Naive thymus-derived CD8-positive, alpha-beta T cell (primary cell): ENCODE data around the gene CPED1. TPM values are rescaled to one million over a fixed set of nuclear protein-coding genes. Genes with fewer than 3 reads are reported as not detected.
"Not testable (repeated sequence)": the region's sequence is repeated elsewhere in the genome, so short reads cannot be mapped to it uniquely, and the experiment has no call there.

Experiments
- ATAC-seq, 2 donors: fragments of 150-1000 bp; cut with Tn5 transposase in 1 of 2; sonication (Bioruptor Pico), chemical (Tn5 transposase) in 1 of 2; 1 replicate in 1 of 2; 2 replicates in 1 of 2; pipeline ENCODE4 v1.10.0; 2021; ENCODE audit warnings: mild to moderate bottlenecking in 2 of 2, moderate library complexity in 2 of 2
- POLR2A ChIA-PET: fragments of 350-600 bp; sonication (Branson Sonifier 250); formaldehyde crosslinking; loops from one replicate; lab custom pipeline; 2021; ENCODE audit warnings: antibody characterized with exemption; lab: Charles Lee
- DNase-seq, 10 donors: peaks; one replicate each; pipeline versions ENCODE4 v3.0.0 to v3.0.0-alpha.2; 2020 to 2022
- H3K27ac Mint-ChIP-seq, 10 donors: one replicate each; pipeline ENCODE4 v1.8.0; 2020 to 2022; ENCODE audit warnings: mild to moderate bottlenecking in 10 of 10, mixed read lengths in 10 of 10, moderate library complexity in 4 of 10, inconsistent platforms in 1 of 10
- H3K27me3 Mint-ChIP-seq, 5 donors: one replicate each; pipeline ENCODE4 v1.8.0; 2021 to 2022; ENCODE audit warnings: mixed read lengths in 5 of 5
- H3K36me3 Mint-ChIP-seq, 3 donors: one replicate each; pipeline ENCODE4 v1.8.0; 2020 to 2022; ENCODE audit warnings: mixed read lengths in 3 of 3, mild to moderate bottlenecking in 2 of 3, inconsistent platforms in 1 of 3
- H3K4me1 Mint-ChIP-seq, 4 donors: one replicate each; pipeline ENCODE4 v1.8.0; 2021 to 2022; ENCODE audit warnings: mixed read lengths in 4 of 4
- H3K4me3 Mint-ChIP-seq, 10 donors: one replicate each; pipeline ENCODE4 v1.8.0; 2020 to 2022; ENCODE audit warnings: mild to moderate bottlenecking in 10 of 10, mixed read lengths in 10 of 10, moderate library complexity in 6 of 10, inconsistent platforms in 1 of 10
- H3K9me3 Mint-ChIP-seq, 9 donors: one replicate each; pipeline ENCODE4 v1.8.0; 2020 to 2022; ENCODE audit warnings: mixed read lengths in 9 of 9, mild to moderate bottlenecking in 3 of 9, inconsistent platforms in 1 of 9, moderate library complexity in 1 of 9
- polyA plus RNA-seq, 3 donors: library from polyadenylated mRNA; unstranded; fragments of 300-500 nt; fragmentation: Illumina TruSeq; gene quantifications; one replicate each; pipeline ENCODE4 v1.2.3, GENCODE V29; 2021
- total RNA-seq, 8 experiments: library from RNA in 2 of 8; stranded (reverse) in 2 of 8; gene quantifications; one replicate each; pipeline ENCODE4 v1.2.3 and lab custom pipeline; 2021 to 2026

The CPED1 gene
- total and polyA plus RNA-seq, 5 experiments from 2014 or later: not detected

- H3K4me1 Mint-ChIP-seq, H3K4me3 Mint-ChIP-seq, POLR2A ChIA-PET, H3K27ac Mint-ChIP-seq, H3K9me3 Mint-ChIP-seq, H3K27me3 Mint-ChIP-seq, H3K36me3 Mint-ChIP-seq, ATAC-seq, DNase-seq: not testable (repeated sequence)
Observed at GRCh38 chr7:121059979-121060509, 71.5 kb downstream of the CPED1 start.

- ATAC-seq: no peak
- Mint-ChIP-seq H3K9me3 (no peaks in the 10 kb centered on the region), H3K36me3 (no peaks in the 10 kb centered on the region), H3K4me3 (no peak overlapping the region), H3K27me3 (peaks cover 3 to 9% (median 8%) of the 10 kb centered on the region in 5 donors), H3K4me1 (no peaks in the 10 kb centered on the region), H3K27ac (no peak overlapping the region)
- DNase-seq: no peak
- POLR2A ChIA-PET: no interaction called here
Observed at GRCh38 chr7:121061677-121062582, 73.4 kb downstream of the CPED1 start.

GRCh38 chr7:121062671-121063279, 74.3 kb downstream of the CPED1 start:
- Mint-ChIP-seq H3K9me3 (no peaks in the 10 kb centered on the region), H3K4me3 (no peak overlapping the region), H3K4me1 (no peaks in the 10 kb centered on the region), H3K27ac (no peak overlapping the region), H3K27me3 (peaks cover 3 to 8% (median 7%) of the 10 kb centered on the region in 5 donors), H3K36me3 (no peaks in the 10 kb centered on the region)
- POLR2A ChIA-PET: no interaction called here
- ATAC-seq (no peak), DNase-seq (no peak)

GRCh38 chr7:121067717-121068116, 79.2 kb downstream of the CPED1 start:
- H3K9me3 Mint-ChIP-seq, H3K27ac Mint-ChIP-seq, H3K36me3 Mint-ChIP-seq, ATAC-seq, H3K4me3 Mint-ChIP-seq, POLR2A ChIA-PET, H3K4me1 Mint-ChIP-seq, DNase-seq: not testable (repeated sequence)
- peaks cover 3 to 25% (median 5%) of the 10 kb centered on the region in 5 donors for H3K27me3 Mint-ChIP-seq

GRCh38 chr7:121069346-121070100, 81.0 kb downstream of the CPED1 start:
- H3K27ac Mint-ChIP-seq: no peak overlapping the region
- DNase-seq (no peak), ATAC-seq (no peak)
- no peaks in the 10 kb centered on the region for H3K9me3 Mint-ChIP-seq
- POLR2A ChIA-PET: no interaction called here
- no peaks in the 10 kb centered on the region for H3K4me1 Mint-ChIP-seq
- H3K4me3 Mint-ChIP-seq: no peak overlapping the region
- peaks cover 0 to 23% (median 2%) of the 10 kb centered on the region in 5 donors for H3K27me3 Mint-ChIP-seq
- no peaks in the 10 kb centered on the region for H3K36me3 Mint-ChIP-seq

GRCh38 chr7:121071132-121071531, 82.6 kb downstream of the CPED1 start:
- H3K4me1 Mint-ChIP-seq: no peaks in the 10 kb centered on the region
- H3K4me3 Mint-ChIP-seq: no peak overlapping the region
- no peak for ATAC-seq
- peaks cover 0 to 28% (median 3%) of the 10 kb centered on the region in 5 donors for H3K27me3 Mint-ChIP-seq
- POLR2A ChIA-PET: no interaction called here
- H3K36me3 Mint-ChIP-seq: no peaks in the 10 kb centered on the region
- H3K27ac Mint-ChIP-seq: peak overlapping the region in 1 of 10 donors; percentile 58
- DNase-seq: no peak
- no peaks in the 10 kb centered on the region for H3K9me3 Mint-ChIP-seq

- ATAC-seq (no peak), DNase-seq (no peak)
- Mint-ChIP-seq H3K4me1 (no peaks in the 10 kb centered on the region), H3K9me3 (no peaks in the 10 kb centered on the region), H3K4me3 (no peak overlapping the region), H3K27ac (peak overlapping the region in 1 of 10 donors; percentile 1), H3K27me3 (peaks cover 0 to 28% (median 3%) of the 10 kb centered on the region in 5 donors), H3K36me3 (no peaks in the 10 kb centered on the region)
- POLR2A ChIA-PET: no interaction called here
Observed at GRCh38 chr7:121071662-121072061, 83.2 kb downstream of the CPED1 start.

- POLR2A ChIA-PET: no interaction called here
- no peak overlapping the region for H3K4me3 Mint-ChIP-seq
- no peak for ATAC-seq
Observed at GRCh38 chr7:121072826-121073225, 84.3 kb downstream of the CPED1 start.

GRCh38 chr7:121073463-121074099, 85.1 kb downstream of the CPED1 start:
- Mint-ChIP-seq H3K4me1 (no peaks in the 10 kb centered on the region), H3K27ac (no peak overlapping the region), H3K27me3 (peaks cover 2 to 28% (median 4%) of the 10 kb centered on the region in 5 donors), H3K4me3 (no peak overlapping the region), H3K9me3 (no peaks in the 10 kb centered on the region), H3K36me3 (no peaks in the 10 kb centered on the region)
- DNase-seq (no peak), ATAC-seq (no peak)
- POLR2A ChIA-PET: no interaction called here

More at GRCh38 chr7:121072826-121073225, 84.3 kb downstream of the CPED1 start:
- no peaks in the 10 kb centered on the region for H3K4me1 Mint-ChIP-seq
- peaks cover 0 to 28% (median 3%) of the 10 kb centered on the region in 5 donors for H3K27me3 Mint-ChIP-seq
- H3K27ac Mint-ChIP-seq: no peak overlapping the region
- no peaks in the 10 kb centered on the region for H3K9me3 Mint-ChIP-seq
- DNase-seq: no peak
- no peaks in the 10 kb centered on the region for H3K36me3 Mint-ChIP-seq

- H3K27ac Mint-ChIP-seq, H3K9me3 Mint-ChIP-seq, ATAC-seq, H3K4me3 Mint-ChIP-seq, POLR2A ChIA-PET, H3K36me3 Mint-ChIP-seq, DNase-seq, H3K4me1 Mint-ChIP-seq: not testable (repeated sequence)
- peaks cover 4 to 32% (median 7%) of the 10 kb centered on the region in 5 donors for H3K27me3 Mint-ChIP-seq
Observed at GRCh38 chr7:121075424-121075841, 86.9 kb downstream of the CPED1 start.

- no peak for DNase-seq
- POLR2A ChIA-PET: no interaction called here
- no peak for ATAC-seq
- no peak overlapping the region for H3K4me3 Mint-ChIP-seq
- H3K4me1 Mint-ChIP-seq: no peaks in the 10 kb centered on the region
- H3K36me3 Mint-ChIP-seq: no peaks in the 10 kb centered on the region
- peaks cover 4 to 31% (median 7%) of the 10 kb centered on the region in 5 donors for H3K27me3 Mint-ChIP-seq
- H3K9me3 Mint-ChIP-seq: no peaks in the 10 kb centered on the region
- no peak overlapping the region for H3K27ac Mint-ChIP-seq
Observed at GRCh38 chr7:121075952-121076349, 87.4 kb downstream of the CPED1 start.
